Loucy (cell line): ENCODE measurements around the gene SMYD1.

Experiments
- H2AFZ ChIP-seq: fragments of 200-600 bp; sonication (generic); 2 replicates; pipeline ENCODE4 v1.6.0; 2016; ENCODE audit warnings: antibody characterized with exemption, mild to moderate bottlenecking, low read length, moderate library complexity
- H3F3A ChIP-seq: fragments of 200-600 bp; 2 replicates; pipeline ENCODE4 v1.6.0; 2016; ENCODE audit warnings: antibody characterized with exemption, low read depth, mild to moderate bottlenecking
- H3K27me3 ChIP-seq: fragments of 200-600 bp; sonication (generic); 2 replicates; pipeline ENCODE4 v1.6.1; 2014; ENCODE audit warnings: low read length, mild to moderate bottlenecking; ENCODE audit not compliant: insufficient read depth, poor library complexity, severe bottlenecking
- H3K36me3 ChIP-seq: fragments of 200-600 bp; sonication (generic); 2 replicates; pipeline ENCODE4 v1.6.1; 2016; ENCODE audit warnings: low read length; ENCODE audit not compliant: insufficient read depth
- H3K4me1 ChIP-seq: fragments of 200-600 bp; sonication (generic); 2 replicates; pipeline ENCODE4 v1.5.1; 2014; ENCODE audit warnings: low read length, mild to moderate bottlenecking; ENCODE audit not compliant: insufficient read depth, poor library complexity, severe bottlenecking
- H3K4me2 ChIP-seq: fragments of 200-600 bp; sonication (generic); 2 replicates; pipeline ENCODE4 v1.6.0; 2014; ENCODE audit warnings: antibody characterized with exemption, low read length, low read depth, mild to moderate bottlenecking; ENCODE audit not compliant: poor library complexity, severe bottlenecking
- H3K4me3 ChIP-seq: fragments of 200-600 bp; sonication (generic); 2 replicates; pipeline ENCODE4 v1.5.1; 2014; ENCODE audit warnings: low read length, mild to moderate bottlenecking, mixed read lengths; ENCODE audit not compliant: poor library complexity, severe bottlenecking
- H3K79me2 ChIP-seq: fragments of 200-600 bp; sonication (generic); 2 replicates; pipeline ENCODE4 v1.6.1; 2014; ENCODE audit warnings: low read length; ENCODE audit not compliant: insufficient read depth
- H3K9ac ChIP-seq: fragments of 200-600 bp; sonication (generic); 2 replicates; pipeline ENCODE4 v1.6.0; 2014; ENCODE audit warnings: mild to moderate bottlenecking, low read depth, low read length, moderate library complexity; ENCODE audit not compliant: poor library complexity, severe bottlenecking
- H3K9me2 ChIP-seq: fragments of 200-600 bp; sonication (generic); replicated peaks from 2 replicates; pipeline ENCODE4 v1.6.1; 2016; ENCODE audit warnings: low read depth, low read length, mixed read lengths
- H3K9me3 ChIP-seq: fragments of 200-600 bp; sonication (generic); 2 replicates; pipeline ENCODE4 v1.6.1; 2014; ENCODE audit warnings: mild to moderate bottlenecking, antibody characterized with exemption, low read length, low read depth; ENCODE audit not compliant: insufficient read depth
- H4K20me1 ChIP-seq: fragments of 200-600 bp; sonication (generic); 2 replicates; pipeline ENCODE4 v1.6.0; 2014; ENCODE audit warnings: antibody characterized with exemption, low read length, mild to moderate bottlenecking; ENCODE audit not compliant: insufficient read depth, poor library complexity, severe bottlenecking
- EZH2phosphoT487 ChIP-seq: fragments of 200-600 bp; IDR thresholded peaks from 2 replicates; pipeline ENCODE4 v1.6.1; 2018; ENCODE audit warnings: antibody characterized with exemption, mild to moderate bottlenecking, moderate library complexity, borderline replicate concordance
- TF ChIP-seq, protein P1 (sequence below): fragments of 200-600 bp; sonication (generic); conservative IDR thresholded peaks from 2 replicates; pipeline ENCODE4 v1.5.1; 2014; ENCODE audit warnings: mild to moderate bottlenecking, antibody characterized with exemption, low read length

SMYD1 gene

DNA sequence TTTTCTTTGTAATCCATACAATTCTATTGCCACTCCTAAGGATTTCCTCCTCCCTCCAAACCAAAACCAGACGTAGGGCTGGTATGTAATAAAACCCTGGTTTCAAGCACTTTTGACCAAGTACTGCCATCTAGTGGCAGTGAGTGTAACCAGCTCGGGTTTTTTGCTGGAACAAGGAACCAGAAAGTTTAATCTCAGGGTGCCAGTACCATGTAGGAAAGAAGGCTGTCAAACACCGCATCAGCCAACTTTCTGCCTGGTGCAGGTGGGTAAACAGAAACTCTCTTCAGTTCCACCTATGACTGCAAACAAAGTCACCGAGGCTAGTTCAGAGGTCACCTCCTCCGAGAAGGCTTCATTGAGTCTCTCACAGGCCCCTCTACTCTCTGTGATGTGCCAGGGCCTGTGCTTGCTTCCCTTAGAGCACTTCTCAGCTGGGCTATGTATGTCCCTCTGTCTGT, 92.4 kb downstream of the SMYD1 start:
- Histone ChIP-seq H3F3A (no peaks in the 10 kb centered on the region), H3K9me3 (no peaks in the 10 kb centered on the region), H3K4me1 (no peaks in the 10 kb centered on the region), H3K9ac (no peak overlapping the region), H4K20me1 (no peaks in the 10 kb centered on the region), H3K9me2 (no peaks in the 10 kb centered on the region), H3K79me2 (no peaks in the 10 kb centered on the region), H3K4me3 (no peak overlapping the region), H2AFZ (no peak overlapping the region), H3K36me3 (no peaks in the 10 kb centered on the region), H3K4me2 (no peak overlapping the region), H3K27me3 (no peaks in the 10 kb centered on the region)
- no peak for TF ChIP-seq EZH2phosphoT487
- TF ChIP-seq, protein P1, sequence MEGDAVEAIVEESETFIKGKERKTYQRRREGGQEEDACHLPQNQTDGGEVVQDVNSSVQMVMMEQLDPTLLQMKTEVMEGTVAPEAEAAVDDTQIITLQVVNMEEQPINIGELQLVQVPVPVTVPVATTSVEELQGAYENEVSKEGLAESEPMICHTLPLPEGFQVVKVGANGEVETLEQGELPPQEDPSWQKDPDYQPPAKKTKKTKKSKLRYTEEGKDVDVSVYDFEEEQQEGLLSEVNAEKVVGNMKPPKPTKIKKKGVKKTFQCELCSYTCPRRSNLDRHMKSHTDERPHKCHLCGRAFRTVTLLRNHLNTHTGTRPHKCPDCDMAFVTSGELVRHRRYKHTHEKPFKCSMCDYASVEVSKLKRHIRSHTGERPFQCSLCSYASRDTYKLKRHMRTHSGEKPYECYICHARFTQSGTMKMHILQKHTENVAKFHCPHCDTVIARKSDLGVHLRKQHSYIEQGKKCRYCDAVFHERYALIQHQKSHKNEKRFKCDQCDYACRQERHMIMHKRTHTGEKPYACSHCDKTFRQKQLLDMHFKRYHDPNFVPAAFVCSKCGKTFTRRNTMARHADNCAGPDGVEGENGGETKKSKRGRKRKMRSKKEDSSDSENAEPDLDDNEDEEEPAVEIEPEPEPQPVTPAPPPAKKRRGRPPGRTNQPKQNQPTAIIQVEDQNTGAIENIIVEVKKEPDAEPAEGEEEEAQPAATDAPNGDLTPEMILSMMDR = peak; percentile 92

DNA sequence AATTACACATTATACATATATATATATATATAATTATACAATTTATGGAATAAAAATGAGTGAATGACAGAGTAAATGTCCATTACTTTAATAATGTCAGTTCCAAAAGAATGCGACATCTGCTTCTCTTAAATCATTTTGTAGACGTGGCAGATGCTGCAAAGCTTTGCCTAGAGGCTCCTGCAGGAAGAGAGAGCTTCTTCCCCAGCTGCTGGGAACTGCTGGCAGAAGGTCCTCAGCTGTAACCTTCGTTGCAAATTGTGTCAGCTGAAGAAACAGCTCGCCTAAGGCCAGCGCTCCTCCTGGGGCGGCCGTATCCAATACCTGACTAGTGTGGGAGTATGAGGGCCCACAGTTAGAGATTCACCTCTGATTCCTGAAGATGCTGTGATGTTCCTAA, 92.9 kb downstream of the SMYD1 start:
- Histone ChIP-seq H3K9me2 (no peaks in the 10 kb centered on the region), H3K4me3 (no peak overlapping the region), H3K36me3 (no peaks in the 10 kb centered on the region), H3K4me1 (no peaks in the 10 kb centered on the region), H2AFZ (no peak overlapping the region), H3K79me2 (no peaks in the 10 kb centered on the region), H3F3A (no peaks in the 10 kb centered on the region), H3K9me3 (no peaks in the 10 kb centered on the region), H3K9ac (no peak overlapping the region), H3K4me2 (no peak overlapping the region), H4K20me1 (no peaks in the 10 kb centered on the region), H3K27me3 (no peaks in the 10 kb centered on the region)
- TF ChIP-seq, protein P1 = no peak
- no peak for TF ChIP-seq EZH2phosphoT487

DNA sequence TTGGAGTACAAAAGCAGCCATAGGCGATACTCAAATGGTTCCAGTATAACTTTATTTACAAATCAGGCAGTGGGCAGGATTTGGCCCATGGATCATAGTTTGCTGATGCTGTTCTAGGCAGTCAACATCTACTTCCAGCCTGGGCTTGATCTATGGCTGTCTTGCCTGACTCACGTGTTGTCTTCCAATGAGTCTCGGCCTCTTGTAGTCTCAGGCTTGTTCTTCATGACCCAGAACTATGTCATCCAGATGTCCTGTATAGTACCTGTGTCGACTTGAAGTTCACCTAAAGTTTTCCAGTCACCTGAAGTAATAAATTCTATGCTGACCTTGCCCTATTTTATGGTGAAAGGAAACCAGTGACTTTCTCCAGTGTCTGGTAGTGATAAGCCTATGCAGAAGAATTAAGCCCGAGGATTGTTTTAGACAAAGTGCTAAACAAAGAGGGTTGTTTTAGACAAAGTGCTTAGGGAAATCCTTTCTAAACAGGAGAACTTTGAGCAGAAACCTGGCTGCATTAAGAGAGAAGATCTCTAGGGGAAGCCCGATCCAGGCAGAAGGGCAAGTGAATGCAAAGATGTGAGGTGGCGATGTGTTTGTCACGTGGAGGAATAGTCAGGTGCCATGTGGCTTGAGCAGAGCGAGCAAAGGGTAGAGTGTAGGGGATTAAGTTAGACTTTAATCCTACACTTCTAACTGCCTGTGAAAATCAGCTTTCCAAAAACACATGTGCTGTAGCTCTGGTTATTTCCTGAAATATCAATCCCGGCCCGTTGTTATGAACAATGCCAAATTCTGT, 94.0 kb downstream of the SMYD1 start:
- Histone ChIP-seq H4K20me1 (no peaks in the 10 kb centered on the region), H3K27me3 (no peaks in the 10 kb centered on the region), H3K9me3 (no peaks in the 10 kb centered on the region), H3F3A (no peaks in the 10 kb centered on the region), H3K4me2 (no peak overlapping the region), H3K4me1 (no peaks in the 10 kb centered on the region), H3K36me3 (no peaks in the 10 kb centered on the region), H3K79me2 (no peaks in the 10 kb centered on the region), H2AFZ (no peak overlapping the region), H3K9me2 (no peaks in the 10 kb centered on the region), H3K9ac (no peak overlapping the region), H3K4me3 (no peak overlapping the region)
- TF ChIP-seq EZH2phosphoT487 = no peak
- TF ChIP-seq, protein P1 = no peak
